Uterus (tissue), 2 donors: ENCODE data around the gene HPGD.

Experiments
- POLR2A ChIP-seq, 2 donors: fragments of 450-650 bp; IDR thresholded peaks; one replicate each; pipeline ENCODE4 v1.6.1; 2016; ENCODE audit warnings: antibody characterized with exemption in 2 of 2, mild to moderate bottlenecking in 1 of 2, moderate library complexity in 1 of 2
- TF ChIP-seq, protein P1 (sequence below), 4 experiments: fragments of 200-600 bp in 2 of 4; fragments of 450-650 bp in 2 of 4; sonication (generic) in 2 of 4; IDR thresholded peaks; one replicate each; pipeline ENCODE4 v1.5.1; 2016 to 2019; ENCODE audit warnings: antibody characterized with exemption in 4 of 4, mild to moderate bottlenecking in 2 of 4, moderate library complexity in 1 of 4

DNA sequence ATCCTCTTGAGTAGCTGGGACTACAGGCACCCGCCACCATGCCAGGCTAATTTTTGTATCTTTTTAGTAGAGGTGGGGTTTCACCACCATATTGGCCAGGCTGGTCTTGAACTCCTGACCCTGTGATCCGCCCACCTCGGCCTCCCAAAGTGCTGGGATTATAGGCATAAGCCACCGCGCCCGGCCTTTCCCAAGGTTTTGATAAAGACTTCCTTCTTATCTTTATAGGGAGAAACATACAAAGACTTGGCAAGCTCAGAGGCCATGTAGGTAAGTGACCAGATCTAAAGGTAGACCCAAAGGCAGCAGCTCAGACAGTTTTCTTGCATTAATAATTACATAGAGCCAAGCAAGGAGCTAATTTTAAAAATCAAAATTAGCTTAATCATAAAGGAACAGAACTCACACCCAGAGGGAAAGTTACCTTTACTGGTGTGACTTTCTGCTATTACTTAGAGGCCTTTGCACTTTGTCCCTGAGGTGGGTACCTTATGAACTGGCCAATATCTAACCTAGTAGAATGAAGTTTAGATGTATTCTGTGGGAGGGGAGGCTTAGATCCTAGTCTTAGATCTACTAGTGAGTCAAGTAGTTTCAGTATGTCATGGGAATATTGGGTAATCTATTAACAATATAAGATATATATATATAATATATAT is 67.3 kb downstream of the HPGD start:
- no peak for TF ChIP-seq POLR2A (IDR thresholded peaks at IDR 0.05)
- TF ChIP-seq, protein P1, sequence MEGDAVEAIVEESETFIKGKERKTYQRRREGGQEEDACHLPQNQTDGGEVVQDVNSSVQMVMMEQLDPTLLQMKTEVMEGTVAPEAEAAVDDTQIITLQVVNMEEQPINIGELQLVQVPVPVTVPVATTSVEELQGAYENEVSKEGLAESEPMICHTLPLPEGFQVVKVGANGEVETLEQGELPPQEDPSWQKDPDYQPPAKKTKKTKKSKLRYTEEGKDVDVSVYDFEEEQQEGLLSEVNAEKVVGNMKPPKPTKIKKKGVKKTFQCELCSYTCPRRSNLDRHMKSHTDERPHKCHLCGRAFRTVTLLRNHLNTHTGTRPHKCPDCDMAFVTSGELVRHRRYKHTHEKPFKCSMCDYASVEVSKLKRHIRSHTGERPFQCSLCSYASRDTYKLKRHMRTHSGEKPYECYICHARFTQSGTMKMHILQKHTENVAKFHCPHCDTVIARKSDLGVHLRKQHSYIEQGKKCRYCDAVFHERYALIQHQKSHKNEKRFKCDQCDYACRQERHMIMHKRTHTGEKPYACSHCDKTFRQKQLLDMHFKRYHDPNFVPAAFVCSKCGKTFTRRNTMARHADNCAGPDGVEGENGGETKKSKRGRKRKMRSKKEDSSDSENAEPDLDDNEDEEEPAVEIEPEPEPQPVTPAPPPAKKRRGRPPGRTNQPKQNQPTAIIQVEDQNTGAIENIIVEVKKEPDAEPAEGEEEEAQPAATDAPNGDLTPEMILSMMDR (IDR thresholded peaks at IDR 0.05) = no peak
